ENCODE measurements around the gene ARID1A.

DNA sequence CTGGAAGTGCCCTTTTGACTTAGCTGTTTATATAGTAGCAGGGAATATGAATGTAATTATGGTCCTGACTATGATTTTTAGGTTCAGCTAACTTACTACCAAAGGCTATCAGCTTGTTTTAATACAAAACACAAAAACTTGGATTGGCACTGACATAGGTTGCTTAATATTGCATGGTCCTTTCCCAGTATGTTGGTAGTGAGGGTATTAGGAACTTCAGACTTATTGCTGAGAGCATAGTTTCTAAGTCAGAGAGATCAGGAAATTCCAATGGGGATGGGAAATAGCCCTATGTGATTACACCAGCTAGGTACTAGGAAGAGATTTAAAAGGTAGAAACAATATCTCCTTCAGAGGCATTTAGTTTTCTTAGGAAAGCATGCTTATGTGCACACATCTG lies 7.7 kb downstream of the ARID1A start:
- TF ChIP-seq ATF3 (IDR thresholded peaks at IDR 0.05; ENCODE audit: insufficient read depth, low read depth, low read length) (no peak), CTCF (IDR thresholded peaks at IDR 0.05; ENCODE audit: control extremely low read depth in 1 of 3, insufficient read depth in 1 of 3, low read depth in 1 of 3, low read length in 3 of 3) (no peak), EP300 (IDR thresholded peaks at IDR 0.05; ENCODE audit: borderline replicate concordance in 1 of 2, low read depth in 2 of 2, low read length in 2 of 2) (no peak), CREB1 (IDR thresholded peaks at IDR 0.05) (no peak), POLR2AphosphoS5 (IDR thresholded peaks at IDR 0.05; ENCODE audit: low read depth, low read length) (no peak), RAD21 (IDR thresholded peaks at IDR 0.05 in 1 of 2, conservative IDR thresholded peaks at IDR 0.05 in 1 of 2; ENCODE audit: low read depth in 2 of 2, low read length in 2 of 2) (no peak), ASH2L (IDR thresholded peaks at IDR 0.05; ENCODE audit: low read length) (no peak), TAF1 (IDR thresholded peaks at IDR 0.05; ENCODE audit: low read depth, low read length) (no peak)

Measured in H1 (cell line).